Measurements from ENCODE around the gene CEL. TPM values are rescaled to one million over a fixed set of nuclear protein-coding genes. Genes with fewer than 3 reads are reported as not detected.
A peak's percentile ranks its signal among the peaks of the same experiment; 100 is the strongest.

CEL gene
- total RNA-seq, 2 experiments from 2014 or later, result 1.7 to 1.9 TPM

Small RNA genes within 50 kb of the gene (microRNA-seq; reads per million reads assigned to microRNA genes)
- 5.1 reads per million, percentile 13 among the genes with 10 or more reads in this experiment for gene MIR6877

Other genes with a start within 250 kb of the CEL start
- gene AK8, start 183.7 kb upstream of the CEL start, total RNA-seq, result under 1 TPM in 1 of 2 experiments, not detected in 1; 0.63 TPM
- gene SPACA9, start 183.1 kb upstream of the CEL start, total RNA-seq, result 1 to 10 TPM; 1.6 to 2.6 TPM
- 10 to 100 TPM; 29.8 to 30.3 TPM for gene TSC1, start 117.4 kb upstream of the CEL start, total RNA-seq
- not detected for gene GFI1B, start 83.3 kb upstream of the CEL start, total RNA-seq
- 10 to 100 TPM; 83.8 to 89.0 TPM for gene GTF3C5, start 31.0 kb upstream of the CEL start, total RNA-seq
- 100 to 1,000 TPM; 103 to 114 TPM for gene RALGDS, start 59.3 kb downstream of the CEL start, total RNA-seq
- 1 to 10 TPM; 3.9 to 5.7 TPM for gene GBGT1, start 101.9 kb downstream of the CEL start, total RNA-seq
- gene OBP2B, start 147.3 kb downstream of the CEL start, total RNA-seq, result not detected
- gene ABO, start 213.2 kb downstream of the CEL start, total RNA-seq, result not detected